SK-N-SH treated with all-trans-retinoic acid at 6 μM for 48 hours (cell line): Measurements from ENCODE around the gene KPTN.

Experiments
- PATZ1 ChIP-seq: fragments of 250-450 bp; sonication (Bioruptor Pico); IDR thresholded peaks from 2 replicates; pipeline ENCODE4 v1.8.0; 2020; ENCODE audit warnings: mild to moderate bottlenecking, moderate library complexity, borderline replicate concordance
- RARB ChIP-seq: fragments of 250-450 bp; sonication (Bioruptor Pico); IDR thresholded peaks from 2 replicates; pipeline ENCODE4 v1.8.0; 2021; ENCODE audit warnings: mild to moderate bottlenecking, moderate library complexity
- TCF4 ChIP-seq: fragments of 250-450 bp; sonication (Bioruptor Pico); IDR thresholded peaks from 2 replicates; pipeline ENCODE4 v1.8.0; 2021; ENCODE audit warnings: mild to moderate bottlenecking, moderate library complexity, borderline replicate concordance
- TSHZ2 ChIP-seq: fragments of 250-450 bp; sonication (Bioruptor Pico); IDR thresholded peaks from 2 replicates; pipeline ENCODE4 v1.5.0; 2020; ENCODE audit warnings: mild to moderate bottlenecking, moderate library complexity
- ZNF70 ChIP-seq: fragments of 450-650 bp; formaldehyde crosslinking; IDR thresholded peaks from 2 replicates; pipeline ENCODE4 v1.5.0; 2020; ENCODE audit warnings: mild to moderate bottlenecking, moderate library complexity

- no peak for TF ChIP-seq PATZ1
- no peak for TF ChIP-seq RARB (CRISPR knock-in tag)
- TF ChIP-seq TCF4: no peak
- TF ChIP-seq TSHZ2: no peak
- TF ChIP-seq ZNF70 (CRISPR knock-in tag): no peak
Measured at GRCh38 chr19:47445527-47445926, 38.5 kb downstream of the KPTN start.
